Measurements from ENCODE around the gene ZNF841.
"Not testable (repeated sequence)": the region's sequence is repeated elsewhere in the genome, so short reads cannot be mapped to it uniquely, and the experiment has no call there.

Gene ZNF841

GRCh38 chr19:52101866-52102562, 6.4 kb upstream of the ZNF841 start:
- H3K4me3 ChIP-seq (ENCODE audit: low read length): no peak overlapping the region
- no peak for TF ChIP-seq CTCF (IDR thresholded peaks at IDR 0.05; ENCODE audit: insufficient read depth, low read depth, low read length, missing control alignments)
- DNase-seq (ENCODE audit: low read depth): no peak

GRCh38 chr19:52099497-52100138, 4.1 kb upstream of the ZNF841 start:
- DNase-seq (ENCODE audit: low read depth): peak; percentile 60
- TF ChIP-seq CTCF (IDR thresholded peaks at IDR 0.05; ENCODE audit: insufficient read depth, low read depth, low read length, missing control alignments): no peak
- H3K4me3 ChIP-seq (ENCODE audit: low read length): no peak overlapping the region

- H3K4me3 ChIP-seq (ENCODE audit: low read length): not testable (repeated sequence)
- peak; percentile 61 for DNase-seq (ENCODE audit: low read depth)
These were observed 851 bp upstream of the ZNF841 start for GRCh38 chr19:52096416-52096815.

- TF ChIP-seq CTCF (IDR thresholded peaks at IDR 0.05; ENCODE audit: insufficient read depth, low read depth, low read length, missing control alignments): no peak
- DNase-seq (ENCODE audit: low read depth): no peak
- peak overlapping the region; percentile 100 for H3K4me3 ChIP-seq (ENCODE audit: low read length)
These were observed 937 bp downstream of the ZNF841 start for GRCh38 chr19:52094526-52095130.

- peak; percentile 85 for DNase-seq (ENCODE audit: low read depth)
- TF ChIP-seq CTCF (IDR thresholded peaks at IDR 0.05; ENCODE audit: insufficient read depth, low read depth, low read length, missing control alignments): no peak
- no peak overlapping the region for H3K4me3 ChIP-seq (ENCODE audit: low read length)
These were observed 9.1 kb downstream of the ZNF841 start for GRCh38 chr19:52086481-52086880.

GRCh38 chr19:52070496-52070895, 25.1 kb downstream of the ZNF841 start:
- no peak for TF ChIP-seq CTCF (IDR thresholded peaks at IDR 0.05; ENCODE audit: insufficient read depth, low read depth, low read length, missing control alignments)
- no peak overlapping the region for H3K4me3 ChIP-seq (ENCODE audit: low read length)
- DNase-seq (ENCODE audit: low read depth): peak; percentile 87

- DNase-seq (ENCODE audit: low read depth): no peak
- no peak for TF ChIP-seq CTCF (IDR thresholded peaks at IDR 0.05; ENCODE audit: insufficient read depth, low read depth, low read length, missing control alignments)
These were observed 25.9 kb downstream of the ZNF841 start for GRCh38 chr19:52069653-52070052.

More at GRCh38 chr19:52069653-52070052, 25.9 kb downstream of the ZNF841 start:
- no peak overlapping the region for H3K4me3 ChIP-seq (ENCODE audit: low read length)

Measured in epithelial cell of esophagus (primary cell).